Gastrocnemius medialis (tissue), 4 donors: ENCODE results near the gene HLA-DQA2.

Source experiments
- POLR2A ChIP-seq, 2 donors: fragments of 450-650 bp; IDR thresholded peaks; one replicate each; pipeline ENCODE4 v1.6.1; 2017; ENCODE audit warnings: antibody characterized with exemption in 2 of 2, mild to moderate bottlenecking in 2 of 2, moderate library complexity in 2 of 2
- TF ChIP-seq, protein P1 (sequence below), 5 experiments: fragments of 450-650 bp in 3 of 5; fragments of 200-600 bp in 2 of 5; sonication (generic) in 2 of 5; IDR thresholded peaks in 4 of 5; conservative IDR thresholded peaks in 1 of 5; 1 replicate in 4 of 5; 2 replicates in 1 of 5; pipeline ENCODE4 v1.5.1; 2016 to 2019; ENCODE audit warnings: antibody characterized with exemption in 5 of 5, mild to moderate bottlenecking in 3 of 5, moderate library complexity in 3 of 5

DNA sequence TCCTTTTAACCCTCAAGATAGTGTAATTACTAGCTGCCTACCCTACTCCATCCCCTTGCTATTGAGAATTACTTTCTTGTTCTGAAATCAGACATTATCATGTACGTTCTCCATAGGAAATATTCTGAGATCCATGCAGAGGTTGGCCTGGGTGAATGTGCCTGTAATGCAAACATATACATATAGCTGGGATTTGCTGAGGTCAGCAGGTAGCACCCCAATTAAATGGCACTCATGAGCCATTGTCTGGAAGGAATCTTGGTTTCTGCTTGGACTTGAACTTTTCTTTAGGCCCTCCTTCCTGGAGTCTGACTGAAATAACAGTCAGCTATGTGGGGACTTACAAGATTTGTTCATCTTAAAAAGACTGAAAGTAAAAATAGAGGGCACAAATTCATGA, 18.5 kb downstream of the HLA-DQA2 start:
- TF ChIP-seq, protein P1, sequence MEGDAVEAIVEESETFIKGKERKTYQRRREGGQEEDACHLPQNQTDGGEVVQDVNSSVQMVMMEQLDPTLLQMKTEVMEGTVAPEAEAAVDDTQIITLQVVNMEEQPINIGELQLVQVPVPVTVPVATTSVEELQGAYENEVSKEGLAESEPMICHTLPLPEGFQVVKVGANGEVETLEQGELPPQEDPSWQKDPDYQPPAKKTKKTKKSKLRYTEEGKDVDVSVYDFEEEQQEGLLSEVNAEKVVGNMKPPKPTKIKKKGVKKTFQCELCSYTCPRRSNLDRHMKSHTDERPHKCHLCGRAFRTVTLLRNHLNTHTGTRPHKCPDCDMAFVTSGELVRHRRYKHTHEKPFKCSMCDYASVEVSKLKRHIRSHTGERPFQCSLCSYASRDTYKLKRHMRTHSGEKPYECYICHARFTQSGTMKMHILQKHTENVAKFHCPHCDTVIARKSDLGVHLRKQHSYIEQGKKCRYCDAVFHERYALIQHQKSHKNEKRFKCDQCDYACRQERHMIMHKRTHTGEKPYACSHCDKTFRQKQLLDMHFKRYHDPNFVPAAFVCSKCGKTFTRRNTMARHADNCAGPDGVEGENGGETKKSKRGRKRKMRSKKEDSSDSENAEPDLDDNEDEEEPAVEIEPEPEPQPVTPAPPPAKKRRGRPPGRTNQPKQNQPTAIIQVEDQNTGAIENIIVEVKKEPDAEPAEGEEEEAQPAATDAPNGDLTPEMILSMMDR (IDR thresholded peaks at IDR 0.05 in 4 of 5, conservative IDR thresholded peaks at IDR 0.05 in 1 of 5): no peak
- no peak for TF ChIP-seq POLR2A (IDR thresholded peaks at IDR 0.05)
